Measurements from ENCODE around the gene MINDY2.

GRCh38 chr15:58732625-58733363 is 38.3 kb upstream of the MINDY2 start:
- TF ChIP-seq ZBTB7A (IDR thresholded peaks at IDR 0.05; ENCODE audit: low read depth) (no peak), MAX (IDR thresholded peaks at IDR 0.05) (no peak), TCF12 (IDR thresholded peaks at IDR 0.05; ENCODE audit: low read depth) (no peak), YY1 (IDR thresholded peaks at IDR 0.05; ENCODE audit: low read depth) (no peak), USF1 (IDR thresholded peaks at IDR 0.05) (no peak), EP300 (IDR thresholded peaks at IDR 0.05; ENCODE audit: borderline replicate concordance) (no peak), TAF1 (IDR thresholded peaks at IDR 0.05; ENCODE audit: low read depth) (no peak), NFIC (IDR thresholded peaks at IDR 0.05) (no peak), REST (IDR thresholded peaks at IDR 0.05; ENCODE audit: low read depth) (no peak), CREB1 (IDR thresholded peaks at IDR 0.05; ENCODE audit: low read depth) (no peak), EGR1 (IDR thresholded peaks at IDR 0.05) (no peak), CEBPB (IDR thresholded peaks at IDR 0.05) (no peak), FOXM1 (IDR thresholded peaks at IDR 0.05; ENCODE audit: borderline replicate concordance, low read depth) (no peak), RAD21 (IDR thresholded peaks at IDR 0.05; ENCODE audit: low read depth) (no peak)
